C4-2B (cell line): ENCODE measurements around the gene FXYD3.

Source experiments
- CTCF ChIP-seq: fragments of 450-650 bp; conservative IDR thresholded peaks from 2 replicates; pipeline ENCODE4 v1.5.1; 2017; ENCODE audit warnings: mild to moderate bottlenecking
- ZFX ChIP-seq: fragments of 450-650 bp; IDR thresholded peaks from 2 replicates; pipeline ENCODE4 v1.6.1; 2017

GRCh38 chr19:35076657-35077056 is 39.0 kb upstream of the FXYD3 start:
- TF ChIP-seq CTCF: no peak
- no peak for TF ChIP-seq ZFX
